NB4 (cell line): ENCODE results near the gene FAM47C.

Source experiments
- MYC ChIP-seq: IDR thresholded peaks from 2 replicates; pipeline ENCODE4 v1.6.1; 2011; ENCODE audit warnings: low read depth, low read length
- POLR2A ChIP-seq: IDR thresholded peaks from 2 replicates; pipeline ENCODE4 v1.6.1; 2011; ENCODE audit warnings: mild to moderate bottlenecking; ENCODE audit not compliant: insufficient read length; ENCODE audit errors: extremely low read depth
- TF ChIP-seq, protein P1 (sequence below): IDR thresholded peaks from one replicate; pipeline ENCODE4 v1.5.1; 2012; ENCODE audit warnings: low read depth, low read length
- TF ChIP-seq, protein P2 (sequence below): IDR thresholded peaks from 2 replicates; pipeline ENCODE4 v1.6.1; 2011; ENCODE audit warnings: low read depth, low read length

DNA sequence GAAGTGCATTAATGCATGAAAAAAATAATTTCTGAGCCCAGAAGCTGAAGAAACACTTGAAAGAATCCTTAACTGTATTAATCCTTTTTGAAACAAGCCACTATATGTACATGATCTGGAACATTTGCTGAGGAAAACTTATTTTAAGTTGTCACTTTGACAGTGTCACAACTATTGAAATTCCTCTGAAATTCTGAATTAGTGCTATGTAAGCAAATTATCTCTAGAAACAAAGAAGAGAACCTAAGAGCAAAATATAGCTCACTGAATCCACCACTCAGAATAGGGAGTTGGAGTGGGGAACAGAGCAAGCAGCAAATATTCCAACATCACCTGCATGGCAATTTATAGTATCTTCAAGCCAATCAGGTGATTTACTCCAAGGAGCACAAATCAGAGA lies 34.6 kb upstream of the FAM47C start:
- TF ChIP-seq, protein P1, sequence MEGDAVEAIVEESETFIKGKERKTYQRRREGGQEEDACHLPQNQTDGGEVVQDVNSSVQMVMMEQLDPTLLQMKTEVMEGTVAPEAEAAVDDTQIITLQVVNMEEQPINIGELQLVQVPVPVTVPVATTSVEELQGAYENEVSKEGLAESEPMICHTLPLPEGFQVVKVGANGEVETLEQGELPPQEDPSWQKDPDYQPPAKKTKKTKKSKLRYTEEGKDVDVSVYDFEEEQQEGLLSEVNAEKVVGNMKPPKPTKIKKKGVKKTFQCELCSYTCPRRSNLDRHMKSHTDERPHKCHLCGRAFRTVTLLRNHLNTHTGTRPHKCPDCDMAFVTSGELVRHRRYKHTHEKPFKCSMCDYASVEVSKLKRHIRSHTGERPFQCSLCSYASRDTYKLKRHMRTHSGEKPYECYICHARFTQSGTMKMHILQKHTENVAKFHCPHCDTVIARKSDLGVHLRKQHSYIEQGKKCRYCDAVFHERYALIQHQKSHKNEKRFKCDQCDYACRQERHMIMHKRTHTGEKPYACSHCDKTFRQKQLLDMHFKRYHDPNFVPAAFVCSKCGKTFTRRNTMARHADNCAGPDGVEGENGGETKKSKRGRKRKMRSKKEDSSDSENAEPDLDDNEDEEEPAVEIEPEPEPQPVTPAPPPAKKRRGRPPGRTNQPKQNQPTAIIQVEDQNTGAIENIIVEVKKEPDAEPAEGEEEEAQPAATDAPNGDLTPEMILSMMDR, result no peak
- no peak for TF ChIP-seq MYC
- TF ChIP-seq, protein P2, sequence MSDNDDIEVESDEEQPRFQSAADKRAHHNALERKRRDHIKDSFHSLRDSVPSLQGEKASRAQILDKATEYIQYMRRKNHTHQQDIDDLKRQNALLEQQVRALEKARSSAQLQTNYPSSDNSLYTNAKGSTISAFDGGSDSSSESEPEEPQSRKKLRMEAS, result no peak
- no peak for TF ChIP-seq POLR2A
